HFF-Myc (cell line): ENCODE results near the gene COX20.

Experiments
- DNase-seq: peaks from one replicate; pipeline ENCODE4 v3.0.0-alpha.2; 2011; ENCODE audit warnings: low read depth; ENCODE audit errors: extremely low read depth
- H3K4me3 ChIP-seq: replicated peaks from 2 replicates; pipeline ENCODE4 v1.5.1; 2011; ENCODE audit warnings: low read depth, mild to moderate bottlenecking, control low read depth, low read length
- TF ChIP-seq, protein P1 (sequence below): IDR thresholded peaks from 2 replicates; pipeline ENCODE4 v1.5.1; 2012; ENCODE audit warnings: mild to moderate bottlenecking, low read depth, low read length, control low read depth; ENCODE audit errors: missing control alignments

Gene COX20

GRCh38 chr1:244860078-244860477, 24.6 kb downstream of the COX20 start:
- no peak for DNase-seq
- H3K4me3 ChIP-seq = peak overlapping the region; percentile 94
- TF ChIP-seq, protein P1, sequence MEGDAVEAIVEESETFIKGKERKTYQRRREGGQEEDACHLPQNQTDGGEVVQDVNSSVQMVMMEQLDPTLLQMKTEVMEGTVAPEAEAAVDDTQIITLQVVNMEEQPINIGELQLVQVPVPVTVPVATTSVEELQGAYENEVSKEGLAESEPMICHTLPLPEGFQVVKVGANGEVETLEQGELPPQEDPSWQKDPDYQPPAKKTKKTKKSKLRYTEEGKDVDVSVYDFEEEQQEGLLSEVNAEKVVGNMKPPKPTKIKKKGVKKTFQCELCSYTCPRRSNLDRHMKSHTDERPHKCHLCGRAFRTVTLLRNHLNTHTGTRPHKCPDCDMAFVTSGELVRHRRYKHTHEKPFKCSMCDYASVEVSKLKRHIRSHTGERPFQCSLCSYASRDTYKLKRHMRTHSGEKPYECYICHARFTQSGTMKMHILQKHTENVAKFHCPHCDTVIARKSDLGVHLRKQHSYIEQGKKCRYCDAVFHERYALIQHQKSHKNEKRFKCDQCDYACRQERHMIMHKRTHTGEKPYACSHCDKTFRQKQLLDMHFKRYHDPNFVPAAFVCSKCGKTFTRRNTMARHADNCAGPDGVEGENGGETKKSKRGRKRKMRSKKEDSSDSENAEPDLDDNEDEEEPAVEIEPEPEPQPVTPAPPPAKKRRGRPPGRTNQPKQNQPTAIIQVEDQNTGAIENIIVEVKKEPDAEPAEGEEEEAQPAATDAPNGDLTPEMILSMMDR = no peak

- H3K4me3 ChIP-seq = peak overlapping the region; percentile 94
- TF ChIP-seq, protein P1 = no peak
- DNase-seq = no peak
Observed at GRCh38 chr1:244860914-244861610, 25.6 kb downstream of the COX20 start.

GRCh38 chr1:244861683-244862082, 26.2 kb downstream of the COX20 start:
- DNase-seq = no peak
- H3K4me3 ChIP-seq = peak overlapping the region; percentile 94
- TF ChIP-seq, protein P1 = no peak

DNA sequence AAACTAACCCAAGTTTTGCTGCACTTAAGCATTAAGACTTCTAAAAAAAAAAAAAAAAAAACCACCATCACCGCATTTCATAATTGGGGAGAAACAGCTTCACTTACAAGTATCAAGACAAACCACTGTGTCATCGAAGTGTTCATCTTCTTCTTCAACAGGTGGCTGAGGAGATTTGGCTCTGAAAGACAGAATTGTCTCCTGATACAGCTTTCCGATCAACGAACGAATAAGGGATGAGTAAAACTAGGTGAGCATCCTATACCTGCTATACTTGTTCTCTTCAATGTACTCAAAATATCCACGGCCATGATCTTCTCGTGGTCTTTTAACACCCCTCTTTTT, 26.9 kb downstream of the COX20 start:
- DNase-seq = no peak
- peak overlapping the region; percentile 94 for H3K4me3 ChIP-seq
- TF ChIP-seq, protein P1 = no peak

DNA sequence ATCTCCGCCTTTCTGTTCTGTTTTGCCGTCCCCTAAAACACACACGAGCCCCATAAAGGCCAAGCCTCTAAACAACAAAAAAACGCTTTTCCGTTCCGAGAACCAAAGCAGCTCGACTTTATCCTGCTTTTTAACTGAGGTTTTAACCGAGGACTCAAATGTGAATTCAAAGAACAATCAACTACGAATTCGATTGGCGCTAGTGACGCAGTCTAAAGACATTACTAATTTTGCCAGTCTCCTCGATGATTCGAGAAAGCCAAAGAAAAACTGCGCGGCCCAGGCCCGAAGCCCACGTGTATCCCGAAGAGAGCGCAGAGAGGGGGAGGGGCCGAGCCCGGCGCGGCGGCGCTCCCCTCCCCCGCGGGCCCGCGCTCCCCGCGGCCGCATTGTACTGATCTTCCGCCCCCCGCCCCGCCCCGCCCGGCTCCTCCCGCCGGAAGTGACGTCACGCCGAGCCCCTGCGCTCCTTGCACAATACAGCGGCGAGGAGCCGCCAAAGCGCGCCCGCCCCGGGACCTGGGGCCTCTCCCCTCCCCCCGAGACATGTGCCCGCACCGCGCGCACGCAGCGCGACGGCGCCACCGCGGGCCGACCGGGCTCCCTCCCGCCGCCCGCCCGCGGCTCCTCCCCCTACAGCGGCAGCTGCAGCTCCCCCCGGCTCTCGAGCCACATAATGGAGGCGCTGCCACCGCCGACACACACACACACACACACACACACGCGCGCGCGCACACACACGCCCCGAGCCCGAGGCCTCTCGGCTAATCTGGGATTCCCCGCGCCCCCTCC, 27.4 kb downstream of the COX20 start:
- peak; percentile 46 for DNase-seq
- TF ChIP-seq, protein P1 = no peak
- H3K4me3 ChIP-seq = peak overlapping the region; percentile 94

DNA sequence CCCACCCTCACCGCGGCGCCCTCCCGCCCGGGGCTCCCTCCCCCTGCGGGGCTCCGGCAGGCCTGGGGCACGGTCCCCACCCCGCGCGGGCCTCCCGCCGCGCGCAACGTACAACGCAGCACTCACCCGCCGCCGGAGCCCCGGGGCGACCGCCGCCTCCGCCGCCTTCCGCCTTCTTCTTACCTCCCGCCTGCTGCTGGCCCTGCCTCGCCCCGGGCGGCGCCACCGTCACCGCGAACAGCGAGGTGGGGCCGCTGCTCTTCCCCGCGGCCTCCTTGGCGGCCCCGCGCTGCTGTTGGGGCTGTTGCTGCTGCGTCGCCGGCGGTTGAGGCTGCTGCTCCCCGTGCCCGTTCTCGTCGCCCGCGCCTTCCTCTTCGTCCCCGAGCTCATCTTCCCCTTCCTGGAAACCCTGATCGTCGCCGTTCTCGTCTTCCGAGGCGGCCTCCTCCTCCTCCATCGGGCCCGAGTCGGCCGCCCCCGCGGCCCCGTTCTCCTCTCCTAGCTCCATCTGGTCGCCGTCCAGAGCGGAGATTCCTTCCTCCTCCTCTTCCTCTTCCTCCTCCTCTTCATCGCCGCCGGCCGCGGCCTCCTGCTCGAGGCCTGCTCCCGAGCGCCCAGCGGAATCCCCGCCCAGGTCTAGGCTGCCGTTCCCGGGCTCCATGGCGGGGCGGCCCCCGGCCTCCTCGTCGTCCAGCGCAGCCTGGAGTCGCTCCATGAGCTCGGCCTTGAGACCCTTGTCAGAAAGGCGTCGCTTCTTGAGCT, 28.2 kb downstream of the COX20 start:
- H3K4me3 ChIP-seq = peak overlapping the region; percentile 94
- TF ChIP-seq, protein P1 = no peak
- DNase-seq = no peak
